ENCODE data around the gene MRGPRX3. TPM values are rescaled to one million over a fixed set of nuclear protein-coding genes. Genes with fewer than 3 reads are reported as not detected.

Gene MRGPRX3
- total RNA-seq, 1 experiment from 2014 or later, result not detected

- DNase-seq (ENCODE audit: low spot score), result no peak
- Histone ChIP-seq H3K4me1 (ENCODE audit: insufficient read depth, low read length, poor library complexity, severe bottlenecking) (no peaks in the 10 kb centered on the region), H3K9me3 (ENCODE audit: low read depth, low read length, poor library complexity, severe bottlenecking) (no peaks in the 10 kb centered on the region), H3K27ac (ENCODE audit: low read depth, low read length, poor library complexity, severe bottlenecking) (no peak overlapping the region), H3K36me3 (ENCODE audit: insufficient read depth, low read length, poor library complexity, severe bottlenecking) (no peaks in the 10 kb centered on the region), H3K4me3 (ENCODE audit: low read depth, low read length, poor library complexity, severe bottlenecking) (no peak overlapping the region), H3K27me3 (replicated peaks; ENCODE audit: insufficient read depth, low read depth, low read length, poor library complexity) (peaks cover 5% of the 10 kb centered on the region)
- TF ChIP-seq EZH2 (IDR thresholded peaks at IDR 0.05; ENCODE audit: borderline replicate concordance, low read depth, low read length, poor library complexity, severe bottlenecking), result no peak
- TF ChIP-seq CTCF (conservative IDR thresholded peaks at IDR 0.05; ENCODE audit: low read depth, low read length), result no peak
- CTCF ChIA-PET, result no interaction called here
- intact Hi-C loops (cut with micrococcal nuclease; ENCODE audit: unreplicated experiment), result no loop called here
- BruUV-seq (replicated peaks), result no TSS peak
- POLR2A ChIA-PET (ENCODE audit: low non-redundant PET), result no interaction called here
These were observed 41.0 kb downstream of the MRGPRX3 start for GRCh38 chr11:18173225-18173866.

Other genes with a start within 250 kb of the MRGPRX3 start
- 15.2 and 16.7 TPM in 2 replicates for gene SERGEF, start 119.5 kb upstream of the MRGPRX3 start, total RNA-seq (2021)
- gene TPH1, start 86.3 kb upstream of the MRGPRX3 start, total RNA-seq (2021), result 0.21 and 0.24 TPM in 2 replicates
- 37.7 and 39.5 TPM in 2 replicates for gene SAAL1, start 26.5 kb upstream of the MRGPRX3 start, total RNA-seq (2021)
- not detected in 2 replicates for gene MRGPRX4, start 40.3 kb downstream of the MRGPRX3 start, total RNA-seq (2021)
- gene SAA4, start 104.2 kb downstream of the MRGPRX3 start, total RNA-seq (2021), result not detected in 2 replicates
- 1.2 TPM in 1 of 2 replicates, not detected in the other for gene SAA2, start 116.1 kb downstream of the MRGPRX3 start, total RNA-seq (2021)
- 0.63 TPM in 1 of 2 replicates, not detected in the other for gene SAA1, start 133.7 kb downstream of the MRGPRX3 start, total RNA-seq (2021)
- 17.7 and 18.9 TPM in 2 replicates for gene HPS5, start 189.6 kb downstream of the MRGPRX3 start, total RNA-seq (2021)
- gene GTF2H1, start 190.0 kb downstream of the MRGPRX3 start, total RNA-seq (2021), result 46.9 and 56.2 TPM in 2 replicates